ENCODE measurements around the gene EP400.

DNA sequence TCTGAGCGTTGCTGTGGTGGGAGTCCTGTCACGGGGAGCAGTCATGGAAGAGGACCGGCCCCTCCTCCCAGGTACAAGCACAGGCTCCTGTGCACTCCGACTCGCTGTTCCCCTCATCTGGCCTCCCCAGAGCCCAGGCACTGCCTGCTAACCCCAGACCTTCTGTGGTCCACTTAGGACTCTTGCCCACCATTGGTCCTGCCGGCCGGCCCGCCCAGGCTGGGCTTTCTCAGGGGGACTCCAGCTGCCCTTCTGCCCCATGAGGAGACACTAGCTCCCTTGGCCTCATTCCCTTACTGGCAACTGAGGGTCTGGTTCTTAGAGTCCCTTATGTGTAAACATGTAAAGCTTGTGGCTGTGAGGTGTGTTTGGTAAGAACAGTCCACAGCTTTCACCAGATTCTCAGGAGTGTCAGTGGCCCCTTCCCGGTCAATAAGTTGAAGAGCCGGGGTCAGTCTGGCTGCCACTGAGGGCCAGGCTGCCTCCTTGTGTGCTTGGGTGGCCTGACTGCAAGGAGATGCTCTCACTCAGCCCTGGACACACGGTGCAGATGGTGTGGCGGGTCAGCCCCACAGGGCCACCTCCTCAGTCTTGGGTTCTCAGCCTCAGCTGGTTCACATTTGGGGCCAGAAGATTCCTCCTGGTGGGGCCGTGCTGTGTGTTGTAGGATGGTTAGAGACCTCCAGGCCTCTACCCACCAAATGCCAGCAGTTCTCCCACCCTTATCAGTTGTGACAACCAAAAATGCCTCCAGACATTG, 150.7 kb downstream of the EP400 start:
- TF ChIP-seq, protein P1, sequence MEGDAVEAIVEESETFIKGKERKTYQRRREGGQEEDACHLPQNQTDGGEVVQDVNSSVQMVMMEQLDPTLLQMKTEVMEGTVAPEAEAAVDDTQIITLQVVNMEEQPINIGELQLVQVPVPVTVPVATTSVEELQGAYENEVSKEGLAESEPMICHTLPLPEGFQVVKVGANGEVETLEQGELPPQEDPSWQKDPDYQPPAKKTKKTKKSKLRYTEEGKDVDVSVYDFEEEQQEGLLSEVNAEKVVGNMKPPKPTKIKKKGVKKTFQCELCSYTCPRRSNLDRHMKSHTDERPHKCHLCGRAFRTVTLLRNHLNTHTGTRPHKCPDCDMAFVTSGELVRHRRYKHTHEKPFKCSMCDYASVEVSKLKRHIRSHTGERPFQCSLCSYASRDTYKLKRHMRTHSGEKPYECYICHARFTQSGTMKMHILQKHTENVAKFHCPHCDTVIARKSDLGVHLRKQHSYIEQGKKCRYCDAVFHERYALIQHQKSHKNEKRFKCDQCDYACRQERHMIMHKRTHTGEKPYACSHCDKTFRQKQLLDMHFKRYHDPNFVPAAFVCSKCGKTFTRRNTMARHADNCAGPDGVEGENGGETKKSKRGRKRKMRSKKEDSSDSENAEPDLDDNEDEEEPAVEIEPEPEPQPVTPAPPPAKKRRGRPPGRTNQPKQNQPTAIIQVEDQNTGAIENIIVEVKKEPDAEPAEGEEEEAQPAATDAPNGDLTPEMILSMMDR (IDR thresholded peaks at IDR 0.05): no peak
- no peak for TF ChIP-seq ZFX (IDR thresholded peaks at IDR 0.05; ENCODE audit: borderline replicate concordance)
